CD4-positive, alpha-beta T cell treated with Interleukin-6 at 100 ng/mL for 8 hours (primary cell): ENCODE data around the gene ENPP6.
"Not testable (repeated sequence)": the region's sequence is repeated elsewhere in the genome, so short reads cannot be mapped to it uniquely, and the experiment has no call there.

Experiments
- DNase-seq: peaks from one replicate; pipeline ENCODE4 v3.0.0-alpha.2; 2020; ENCODE audit warnings: mixed read lengths, low spot score

ENPP6 gene

GRCh38 chr4:184148738-184149637, 68.7 kb downstream of the ENPP6 start:
- no peak for DNase-seq

GRCh38 chr4:184147858-184148737, 69.6 kb downstream of the ENPP6 start:
- no peak for DNase-seq

- DNase-seq: no peak
Measured at GRCh38 chr4:184146951-184147350, 70.7 kb downstream of the ENPP6 start.

- no peak for DNase-seq
Measured at GRCh38 chr4:184145596-184145995, 72.1 kb downstream of the ENPP6 start.

GRCh38 chr4:184143770-184144564, 73.7 kb downstream of the ENPP6 start:
- DNase-seq: no peak

GRCh38 chr4:184142121-184143000, 75.3 kb downstream of the ENPP6 start:
- DNase-seq: no peak

- not testable (repeated sequence) for DNase-seq
Measured at GRCh38 chr4:184140901-184141300, 76.8 kb downstream of the ENPP6 start.

- no peak for DNase-seq
Measured at GRCh38 chr4:184136525-184136924, 81.1 kb downstream of the ENPP6 start.

GRCh38 chr4:184126800-184127199, 90.9 kb downstream of the ENPP6 start:
- DNase-seq: no peak

- no peak for DNase-seq
Measured at GRCh38 chr4:184122631-184123408, 94.9 kb downstream of the ENPP6 start.

GRCh38 chr4:184120549-184121127, 97.0 kb downstream of the ENPP6 start:
- no peak for DNase-seq

- no peak for DNase-seq
Measured at GRCh38 chr4:184117662-184118199, 99.9 kb downstream of the ENPP6 start.

GRCh38 chr4:184115399-184115798, 102.3 kb downstream of the ENPP6 start:
- DNase-seq: no peak

GRCh38 chr4:184114431-184114830, 103.2 kb downstream of the ENPP6 start:
- no peak for DNase-seq

GRCh38 chr4:184112006-184112550, 105.6 kb downstream of the ENPP6 start:
- no peak for DNase-seq

- no peak for DNase-seq
Measured at GRCh38 chr4:184111233-184111832, 106.3 kb downstream of the ENPP6 start.

- DNase-seq: no peak
Measured at GRCh38 chr4:184110452-184111224, 107.0 kb downstream of the ENPP6 start.

GRCh38 chr4:184108006-184108501, 109.6 kb downstream of the ENPP6 start:
- DNase-seq: no peak
